RWPE1 (cell line): Measurements from ENCODE around the gene WWOX.

Experiments used
- CTCF ChIA-PET: fragments of 350-600 bp; sonication (Branson Sonifier 250); formaldehyde crosslinking; extraction: SDS; loops from one replicate; lab custom pipeline; 2021; lab: Yijun Ruan, JAX
- POLR2A ChIA-PET: fragments of 400-600 bp; formaldehyde crosslinking; extraction: SDS; loops from one replicate; lab custom pipeline; 2020; ENCODE audit warnings: antibody characterized with exemption; ENCODE audit not compliant: low non-redundant PET; lab: Yijun Ruan, JAX
- DNase-seq: peaks from one replicate; pipeline ENCODE4 v3.0.0; 2012; ENCODE audit warnings: low spot score
- H3K27ac ChIP-seq: fragments of 450-650 bp; 2 replicates; pipeline ENCODE4 v1.5.1; 2017
- TF ChIP-seq, protein P1 (sequence below): fragments of 450-650 bp; conservative IDR thresholded peaks from 2 replicates; pipeline ENCODE4 v1.5.1; 2017; ENCODE audit warnings: low read depth, mild to moderate bottlenecking

The WWOX gene

GRCh38 chr16:78438632-78439031 is 339.2 kb downstream of the WWOX start:
- POLR2A ChIA-PET = no interaction called here
- CTCF ChIA-PET = interaction anchor here (0.5 to 1.6 kb wide), 3 partner anchors 29 to 269 kb away, joined by 3 to 4 read pairs (median 3); no protein-coding TSS in a partner anchor
- no peak for DNase-seq
- TF ChIP-seq, protein P1, sequence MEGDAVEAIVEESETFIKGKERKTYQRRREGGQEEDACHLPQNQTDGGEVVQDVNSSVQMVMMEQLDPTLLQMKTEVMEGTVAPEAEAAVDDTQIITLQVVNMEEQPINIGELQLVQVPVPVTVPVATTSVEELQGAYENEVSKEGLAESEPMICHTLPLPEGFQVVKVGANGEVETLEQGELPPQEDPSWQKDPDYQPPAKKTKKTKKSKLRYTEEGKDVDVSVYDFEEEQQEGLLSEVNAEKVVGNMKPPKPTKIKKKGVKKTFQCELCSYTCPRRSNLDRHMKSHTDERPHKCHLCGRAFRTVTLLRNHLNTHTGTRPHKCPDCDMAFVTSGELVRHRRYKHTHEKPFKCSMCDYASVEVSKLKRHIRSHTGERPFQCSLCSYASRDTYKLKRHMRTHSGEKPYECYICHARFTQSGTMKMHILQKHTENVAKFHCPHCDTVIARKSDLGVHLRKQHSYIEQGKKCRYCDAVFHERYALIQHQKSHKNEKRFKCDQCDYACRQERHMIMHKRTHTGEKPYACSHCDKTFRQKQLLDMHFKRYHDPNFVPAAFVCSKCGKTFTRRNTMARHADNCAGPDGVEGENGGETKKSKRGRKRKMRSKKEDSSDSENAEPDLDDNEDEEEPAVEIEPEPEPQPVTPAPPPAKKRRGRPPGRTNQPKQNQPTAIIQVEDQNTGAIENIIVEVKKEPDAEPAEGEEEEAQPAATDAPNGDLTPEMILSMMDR = no peak
- H3K27ac ChIP-seq = no peak overlapping the region

DNA sequence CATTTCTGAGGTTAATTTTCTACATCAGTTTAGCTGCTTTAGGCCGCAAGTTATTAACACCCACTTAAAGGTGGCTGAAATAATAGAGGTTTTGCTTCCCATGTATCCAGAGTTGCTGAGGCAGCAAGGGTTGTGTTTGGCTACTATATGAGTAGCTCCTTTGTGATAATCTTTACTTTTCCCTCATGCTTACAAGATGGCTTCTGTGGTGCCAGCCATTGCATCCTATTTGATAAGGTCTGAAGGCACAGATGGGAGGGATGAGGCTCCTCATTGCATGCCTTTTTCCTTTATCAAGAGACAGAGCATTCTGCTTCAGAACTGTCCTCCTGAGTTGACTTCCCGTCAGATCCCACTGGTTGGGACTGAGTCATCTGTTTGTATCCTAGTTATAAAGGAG is 340.2 kb downstream of the WWOX start:
- ChIA-PET POLR2A (no interaction called here), CTCF (no interaction called here)

DNA sequence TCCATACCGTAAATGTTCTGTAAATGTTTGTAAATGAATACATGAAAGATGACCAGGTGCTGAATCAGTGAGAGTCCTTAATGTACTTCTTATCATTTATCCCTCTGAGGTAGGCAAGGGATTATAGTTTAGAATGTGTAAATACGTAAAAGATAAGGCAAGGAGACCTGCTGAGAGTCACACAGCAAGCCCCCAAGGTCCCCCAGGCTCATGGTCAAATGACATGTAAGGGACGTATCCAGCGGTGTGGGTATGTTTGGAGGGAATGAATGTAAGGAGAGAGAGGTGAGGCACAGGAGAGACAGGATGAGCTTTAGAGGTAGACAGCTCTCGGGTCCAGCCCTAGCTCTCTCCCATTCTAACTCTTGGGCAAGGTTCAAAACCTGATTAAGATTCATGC is 341.8 kb downstream of the WWOX start:
- ChIA-PET CTCF (interaction anchor here (0.6 kb wide), 1 partner anchor 12 kb away, joined by 3 read pairs; no protein-coding TSS in a partner anchor), POLR2A (no interaction called here)
- TF ChIP-seq, protein P1 = no peak
- H3K27ac ChIP-seq = no peak overlapping the region
- no peak for DNase-seq

More for the DNA sequence above, 340.2 kb downstream of the WWOX start:
- TF ChIP-seq, protein P1 = no peak
- no peak overlapping the region for H3K27ac ChIP-seq
- DNase-seq = no peak

DNA sequence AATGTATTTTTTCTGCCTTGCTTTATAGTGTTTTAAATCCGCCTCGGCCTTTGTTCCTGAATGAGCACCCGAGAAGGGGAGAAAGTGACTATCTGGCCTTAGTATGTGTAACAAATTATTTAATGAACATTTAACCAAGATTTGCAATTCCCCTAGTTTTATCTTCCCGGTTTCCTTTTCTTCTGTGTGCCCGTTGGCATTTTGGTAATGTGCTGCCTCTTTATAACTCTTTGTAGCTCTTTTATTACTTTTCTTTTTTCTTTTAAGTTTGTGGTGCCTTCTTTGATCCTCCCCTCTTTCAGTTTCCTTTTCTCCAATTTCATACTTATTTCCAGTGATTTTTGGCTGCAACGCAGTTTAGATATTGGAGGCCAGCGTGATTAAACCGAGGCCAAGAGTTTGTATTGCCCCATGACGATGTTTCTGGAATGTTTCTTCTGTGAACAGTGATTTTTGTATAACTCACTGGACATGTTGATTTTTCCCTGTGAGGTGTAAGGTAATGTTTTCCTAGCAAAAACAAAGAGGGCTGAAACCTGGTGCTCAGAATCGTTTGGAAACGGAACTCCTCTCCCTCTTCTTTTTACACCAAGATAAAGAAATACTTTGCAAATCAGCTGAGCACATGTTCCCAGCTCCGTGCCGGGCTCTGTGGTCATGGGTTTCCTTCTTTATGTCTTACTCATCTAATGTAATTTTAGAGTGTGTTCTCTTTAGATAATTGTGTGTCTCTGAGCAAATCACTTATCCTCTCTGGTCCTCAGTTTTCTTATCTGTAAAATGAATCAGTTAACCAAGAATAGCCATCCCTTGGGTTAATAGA is 344.3 kb downstream of the WWOX start:
- DNase-seq = no peak
- TF ChIP-seq, protein P1 = no peak
- H3K27ac ChIP-seq = no peak overlapping the region
- POLR2A ChIA-PET = no interaction called here
- CTCF ChIA-PET = interaction anchor here (1.3 kb wide), 1 partner anchor 66 kb away, joined by 4 read pairs; no protein-coding TSS in a partner anchor

- POLR2A ChIA-PET = no interaction called here
- CTCF ChIA-PET = no interaction called here
- TF ChIP-seq, protein P1 = no peak
- DNase-seq = no peak
- no peak overlapping the region for H3K27ac ChIP-seq
Measured at GRCh38 chr16:78445818-78446217, 346.4 kb downstream of the WWOX start.

- CTCF ChIA-PET = no interaction called here
- TF ChIP-seq, protein P1 = no peak
- no peak for DNase-seq
- POLR2A ChIA-PET = interaction anchor here (0.6 kb wide), 1 partner anchor 12 kb away, joined by 8 read pairs; no protein-coding TSS in a partner anchor
- no peak overlapping the region for H3K27ac ChIP-seq
Measured at GRCh38 chr16:78446486-78446885, 347.0 kb downstream of the WWOX start.
